Stimulated activated CD4-positive, alpha-beta T cell treated with anti-CD3 and anti-CD28 coated beads, Interleukin-4, amount 100 ng/mL, for 1 hour (primary cell): Measurements from ENCODE around the gene SBF2.

Experiments
- DNase-seq: peaks from one replicate; pipeline ENCODE4 v3.0.0-alpha.2; 2020

SBF2 gene

GRCh38 chr11:9838229-9838628, 455.8 kb downstream of the SBF2 start:
- DNase-seq, result no peak

DNA sequence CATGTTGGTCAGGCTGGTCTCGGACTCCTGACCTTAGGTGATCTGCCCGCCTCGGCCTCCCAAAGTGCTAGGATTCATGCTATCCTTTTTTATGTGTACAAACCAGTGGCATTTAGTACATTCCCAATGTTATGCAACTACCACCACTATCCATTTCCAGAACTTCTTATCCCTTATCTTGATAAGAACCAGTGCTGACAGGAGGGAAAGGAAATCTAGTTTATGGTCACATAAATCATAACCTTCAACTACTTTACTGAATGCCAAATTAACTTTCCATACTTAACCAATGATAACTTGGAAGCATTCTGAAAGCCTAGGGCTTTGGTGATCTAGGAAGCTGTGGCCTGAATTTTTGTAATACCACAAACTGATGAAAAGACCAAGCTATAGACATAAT, 459.7 kb downstream of the SBF2 start:
- no peak for DNase-seq

- no peak for DNase-seq
Measured at GRCh38 chr11:9831122-9831521, 462.9 kb downstream of the SBF2 start.

- no peak for DNase-seq
Measured at GRCh38 chr11:9827708-9828107, 466.3 kb downstream of the SBF2 start.

GRCh38 chr11:9826390-9826789, 467.6 kb downstream of the SBF2 start:
- DNase-seq, result no peak

- DNase-seq, result no peak
Measured at GRCh38 chr11:9825895-9826294, 468.1 kb downstream of the SBF2 start.

DNA sequence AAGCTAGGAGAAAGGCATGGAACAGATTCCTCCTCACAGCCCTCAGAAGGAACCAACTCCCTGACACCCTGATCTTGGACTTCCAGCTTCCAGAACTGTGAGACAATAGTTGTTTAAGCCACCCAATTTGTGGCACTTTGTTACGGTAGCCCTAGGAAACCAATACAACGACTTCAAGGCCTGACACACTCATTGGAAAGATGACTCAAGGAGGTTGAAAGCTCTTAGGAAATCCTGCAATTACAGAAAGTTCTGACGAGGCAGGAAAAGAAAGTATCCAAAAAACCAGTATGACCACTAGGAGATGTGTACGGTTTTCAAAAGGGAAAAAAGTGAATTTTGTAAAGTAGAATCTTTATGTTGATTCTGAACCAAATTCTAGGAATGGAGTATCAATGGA, 468.7 kb downstream of the SBF2 start:
- DNase-seq, result no peak

DNA sequence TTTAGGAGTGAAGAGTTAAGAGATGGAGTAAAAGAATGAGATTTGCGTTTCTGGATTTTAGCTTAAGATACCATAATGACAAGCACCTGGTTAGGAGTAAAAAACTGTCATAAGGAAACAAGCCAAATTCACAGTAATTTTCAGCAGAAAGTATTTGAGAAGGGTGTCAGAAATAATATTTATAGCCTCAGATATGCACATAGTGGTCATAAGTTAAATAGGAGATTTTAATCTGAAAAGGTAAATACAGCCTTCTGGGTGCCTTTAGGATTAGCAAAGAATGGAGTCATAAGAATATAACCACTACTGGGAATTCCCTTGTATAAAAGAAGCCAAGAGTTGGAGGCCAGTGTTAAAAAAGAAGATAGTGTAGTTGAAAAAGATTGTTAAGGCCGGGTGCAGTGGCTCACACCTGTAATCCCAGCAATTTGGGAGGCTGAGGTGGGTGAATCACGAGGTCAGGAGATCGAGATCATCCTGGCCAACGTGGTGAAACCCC, 470.1 kb downstream of the SBF2 start:
- no peak for DNase-seq

GRCh38 chr11:9823439-9823838, 470.6 kb downstream of the SBF2 start:
- no peak for DNase-seq

DNA sequence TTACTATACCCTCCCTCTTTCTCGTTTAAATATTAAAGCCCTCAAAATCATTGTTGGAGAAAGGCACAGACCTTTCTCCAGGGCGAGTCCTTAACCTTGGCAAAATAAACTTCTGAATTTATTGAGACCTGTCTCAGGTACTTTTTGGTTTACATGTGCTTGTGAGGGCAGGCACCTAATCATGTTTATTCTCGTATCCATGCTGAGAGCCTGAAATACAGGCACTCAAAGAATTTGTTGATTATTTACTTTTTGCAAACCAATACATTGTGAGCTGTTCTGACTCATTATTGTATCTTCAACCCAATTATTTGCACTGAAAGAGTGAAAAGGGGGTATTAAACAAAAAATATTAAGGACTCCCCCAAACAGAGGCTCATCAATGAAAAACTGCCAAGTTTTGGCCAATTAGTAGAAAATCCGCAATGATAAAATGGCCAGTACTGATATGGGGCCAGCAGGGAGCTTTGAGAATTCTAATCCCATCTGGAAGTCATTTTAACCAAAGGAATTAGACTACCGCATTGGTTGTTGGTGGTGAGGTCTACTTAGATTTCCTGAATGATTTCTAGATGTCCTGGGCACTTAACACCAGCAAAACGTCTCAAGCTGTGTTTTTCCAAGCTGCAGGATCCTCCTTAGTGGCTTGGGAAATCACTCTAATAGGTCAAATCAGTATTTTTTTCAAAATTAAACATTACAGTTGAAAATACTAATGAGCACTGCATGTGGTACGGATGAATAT, 472.8 kb downstream of the SBF2 start:
- no peak for DNase-seq

GRCh38 chr11:9820260-9820659, 473.8 kb downstream of the SBF2 start:
- no peak for DNase-seq

GRCh38 chr11:9817191-9817590, 476.8 kb downstream of the SBF2 start:
- DNase-seq, result no peak

- DNase-seq, result no peak
Measured at GRCh38 chr11:9815486-9816136, 478.4 kb downstream of the SBF2 start.

DNA sequence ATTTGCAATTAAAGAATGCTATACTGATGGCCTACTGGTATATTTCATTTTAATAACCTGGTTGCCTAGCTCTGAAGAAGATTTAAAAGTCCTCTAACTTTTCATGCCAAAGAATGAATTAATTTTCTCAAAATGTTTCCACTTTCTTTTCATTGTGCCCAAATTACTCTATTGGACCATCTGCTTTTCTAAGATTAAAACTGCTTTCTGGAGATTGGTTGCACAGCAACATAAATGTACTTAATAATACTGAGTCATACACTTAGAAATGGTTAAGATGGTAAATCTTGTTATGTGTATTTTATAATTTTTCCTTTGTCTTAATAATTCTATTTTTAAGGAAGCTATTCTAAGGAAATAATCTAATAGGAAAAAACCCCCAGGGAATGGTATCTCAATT, 479.9 kb downstream of the SBF2 start:
- DNase-seq, result no peak

GRCh38 chr11:9808943-9809342, 485.1 kb downstream of the SBF2 start:
- no peak for DNase-seq

DNA sequence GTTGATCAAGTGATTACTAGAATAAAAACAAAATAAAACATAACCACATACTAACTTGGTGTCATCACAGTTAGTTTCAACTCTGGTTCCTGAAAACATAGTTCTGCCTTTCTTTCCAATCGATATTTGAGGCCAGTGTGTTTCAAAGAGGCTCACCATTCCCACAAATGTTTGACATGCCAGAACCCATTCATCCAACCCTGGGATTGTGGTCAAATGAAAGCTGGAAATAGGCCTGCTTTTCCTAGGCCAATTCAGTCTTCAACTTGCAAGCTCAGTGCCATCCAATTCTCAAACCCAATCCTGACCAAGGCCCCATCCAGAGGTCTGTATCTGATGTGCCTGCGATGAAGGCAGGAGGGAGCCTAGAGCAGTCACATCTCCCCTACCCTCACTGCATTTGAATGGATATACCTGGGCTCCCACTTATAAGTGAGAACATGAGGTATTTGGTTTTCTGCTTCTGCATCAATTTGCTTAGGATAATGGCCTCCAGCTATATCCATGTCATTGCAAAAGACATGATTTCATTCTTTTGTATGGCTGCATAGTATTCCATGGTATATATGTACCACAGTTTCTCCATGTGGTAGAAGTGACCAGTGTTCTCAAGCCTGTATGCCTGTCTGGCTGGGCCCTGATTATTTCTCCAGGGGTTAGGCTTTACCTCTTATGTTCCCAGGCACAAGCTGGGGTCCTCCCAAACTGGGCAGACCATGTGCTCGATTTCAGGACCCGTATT, 486.9 kb downstream of the SBF2 start:
- no peak for DNase-seq

- no peak for DNase-seq
Measured at GRCh38 chr11:9804419-9804902, 489.6 kb downstream of the SBF2 start.

DNA sequence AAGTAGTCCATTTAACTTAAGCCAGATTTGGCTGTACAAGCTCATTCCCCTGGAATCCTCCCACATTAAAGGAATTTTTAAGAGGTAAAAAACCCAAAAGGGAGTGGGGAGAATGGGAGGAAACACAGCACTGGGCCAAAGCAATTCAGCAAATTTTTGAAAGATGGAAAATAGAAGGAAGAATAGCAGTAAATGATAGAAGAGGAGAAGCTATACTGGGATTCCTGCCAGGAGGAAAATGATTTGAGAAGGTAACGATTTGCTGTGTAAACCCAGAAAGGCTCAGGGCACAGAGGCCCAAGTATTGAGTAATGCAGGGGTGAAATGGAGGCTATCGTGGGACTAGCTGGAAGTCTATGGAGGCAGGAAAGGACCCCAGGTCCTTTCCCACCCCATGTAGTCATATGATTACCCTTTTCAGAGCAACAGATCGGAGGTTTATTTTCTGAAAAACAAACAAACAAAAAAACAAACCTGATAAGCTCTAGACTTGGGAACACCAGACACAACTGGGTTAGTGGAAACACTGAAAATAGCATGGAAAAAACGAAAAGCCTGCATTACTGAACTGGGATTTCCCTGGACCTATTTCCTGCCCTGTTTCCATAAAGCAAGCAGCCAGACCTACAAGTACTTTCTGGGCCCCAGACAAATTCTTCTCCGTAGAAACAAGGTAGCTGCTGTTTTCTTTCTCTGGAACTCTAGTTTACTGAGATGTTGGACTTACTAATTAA, 490.2 kb downstream of the SBF2 start:
- no peak for DNase-seq

- DNase-seq, result no peak
Measured at GRCh38 chr11:9802291-9802861, 491.6 kb downstream of the SBF2 start.

- no peak for DNase-seq
Measured at GRCh38 chr11:9799886-9800285, 494.1 kb downstream of the SBF2 start.

- no peak for DNase-seq
Measured at GRCh38 chr11:9797300-9797699, 496.7 kb downstream of the SBF2 start.

GRCh38 chr11:9796854-9797253, 497.2 kb downstream of the SBF2 start:
- no peak for DNase-seq

GRCh38 chr11:9796266-9796665, 497.8 kb downstream of the SBF2 start:
- no peak for DNase-seq
